COLO829 (cell line): ENCODE measurements around the gene XPR1.
A peak's percentile ranks its signal among the peaks of the same experiment; 100 is the strongest.
"Not testable (repeated sequence)": the region's sequence is repeated elsewhere in the genome, so short reads cannot be mapped to it uniquely, and the experiment has no call there.

Experiments used
- DNase-seq: peaks from one replicate; pipeline ENCODE4 v3.0.0; 2012; ENCODE audit warnings: low spot score

The XPR1 gene

DNA sequence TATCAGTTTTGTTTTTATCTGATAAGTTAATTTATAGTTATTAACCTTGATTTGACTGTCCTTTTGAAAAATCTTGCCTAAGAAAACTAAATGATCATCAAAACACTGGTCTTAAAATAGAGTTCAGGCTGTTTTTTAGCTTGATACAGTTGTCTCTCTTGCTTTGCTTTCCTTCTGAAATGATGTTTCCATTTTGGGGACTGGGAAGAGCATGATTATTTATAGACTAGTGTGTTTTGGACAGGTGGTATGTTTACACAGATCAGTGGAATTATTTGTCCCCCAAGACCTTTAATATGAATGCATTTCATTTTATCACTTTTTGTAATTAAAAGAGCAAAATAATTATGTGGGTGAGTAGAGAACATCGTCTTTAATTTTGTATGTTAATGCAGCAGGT lies 90.8 kb downstream of the XPR1 start:
- no peak for DNase-seq

DNA sequence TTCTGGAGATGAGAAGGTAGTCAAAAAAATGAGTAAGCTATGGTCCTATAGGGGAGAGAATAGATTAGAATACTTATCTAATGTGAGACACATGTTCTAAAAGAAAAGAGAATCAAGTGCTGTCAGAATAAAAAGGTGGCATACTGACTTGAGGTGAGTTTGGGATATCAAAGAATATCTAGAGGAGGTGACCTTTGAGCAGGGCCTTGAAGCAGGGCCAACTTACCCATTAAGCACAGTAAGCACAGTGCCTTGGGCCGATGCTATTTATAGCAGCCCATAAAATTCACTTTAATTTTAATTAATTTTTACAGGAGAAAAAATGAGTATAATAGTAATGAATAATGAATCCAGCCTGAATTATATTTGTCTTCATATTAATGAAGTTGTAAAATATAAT lies 92.2 kb downstream of the XPR1 start:
- no peak for DNase-seq

DNA sequence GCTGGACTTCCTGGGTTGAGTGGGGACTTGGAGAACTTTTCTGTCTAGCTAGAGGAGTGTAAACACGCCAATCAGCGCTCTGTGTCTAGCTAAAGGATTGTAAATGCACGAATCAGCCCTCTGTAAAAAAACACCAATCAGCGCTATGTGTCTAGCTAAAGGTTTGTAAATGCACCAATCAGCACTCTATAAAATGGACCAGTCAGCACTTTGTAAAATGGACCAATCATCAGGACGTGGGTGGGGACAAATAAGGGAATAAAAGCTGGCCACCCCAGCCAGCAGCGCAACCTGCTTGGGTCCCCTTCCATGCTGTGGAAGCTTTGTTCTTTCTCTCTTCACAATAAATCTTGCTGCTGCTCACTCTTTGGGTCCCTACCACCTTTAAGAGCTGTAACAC lies 94.2 kb downstream of the XPR1 start:
- not testable (repeated sequence) for DNase-seq

DNA sequence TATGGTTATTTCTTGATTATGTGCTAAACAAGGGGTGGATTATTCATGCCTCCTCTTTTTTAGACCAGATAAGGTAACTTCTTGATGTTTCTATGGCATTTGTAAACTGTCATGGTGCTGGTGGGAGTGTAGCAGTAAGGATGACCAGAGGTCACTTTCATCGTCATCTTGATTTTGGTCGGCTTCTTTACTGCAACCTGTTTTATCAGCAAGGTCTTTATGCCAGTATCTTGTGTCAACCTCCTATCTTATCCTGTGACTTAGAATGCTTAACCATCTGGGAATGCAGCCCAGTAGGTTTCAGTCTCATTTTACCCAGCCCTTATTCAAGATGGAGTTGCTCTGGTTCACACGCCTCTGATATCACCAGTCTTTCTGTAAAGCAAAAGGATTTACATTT lies 95.9 kb downstream of the XPR1 start:
- not testable (repeated sequence) for DNase-seq

DNA sequence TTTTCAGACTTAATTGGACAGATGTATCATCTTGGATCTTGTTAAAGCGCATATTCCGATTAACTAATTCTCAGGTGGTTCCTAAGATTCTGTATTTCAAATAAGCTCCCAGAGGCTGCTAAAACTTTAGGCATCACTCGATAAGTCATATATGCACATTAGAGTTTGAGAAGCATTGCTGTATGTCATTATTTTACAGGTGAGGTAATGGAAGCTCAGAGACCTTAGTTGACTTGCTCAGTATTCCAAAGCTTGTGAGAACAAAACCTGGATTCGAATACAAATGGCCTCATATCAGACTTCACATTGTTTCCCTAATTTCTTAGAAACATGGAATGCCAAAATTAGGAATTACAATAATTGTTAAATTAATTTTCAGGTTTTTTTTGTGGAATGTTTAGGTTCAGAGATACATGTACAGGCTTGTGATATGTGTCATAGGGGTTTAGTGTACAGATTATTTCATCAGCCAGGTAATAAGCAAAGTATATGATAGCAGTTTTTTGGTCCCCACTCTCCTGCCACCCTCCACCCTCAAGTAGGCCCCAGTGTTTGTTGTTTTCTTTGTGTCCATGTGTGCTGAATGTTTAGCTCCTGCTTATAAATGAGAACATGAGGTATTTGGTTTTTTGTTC lies 96.8 kb downstream of the XPR1 start:
- no peak for DNase-seq

DNA sequence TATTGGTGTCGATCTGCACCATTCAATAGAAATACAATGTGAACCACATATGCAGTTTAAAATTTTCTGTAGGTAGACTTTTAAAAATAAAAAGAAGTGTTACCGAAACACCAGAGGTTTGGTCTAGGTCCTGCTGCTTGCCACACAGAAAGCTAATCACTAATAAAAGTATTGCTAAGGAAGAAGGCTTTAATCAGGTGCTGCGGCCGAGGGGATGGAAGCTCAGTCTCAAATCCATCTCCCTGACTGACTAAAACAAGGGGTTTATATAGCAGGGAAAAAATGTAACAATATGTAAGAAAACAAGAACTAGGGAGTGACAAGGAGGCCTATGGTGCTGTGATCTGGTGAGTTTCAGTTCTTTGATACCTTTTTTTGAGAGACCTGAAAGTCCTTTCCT lies 99.3 kb downstream of the XPR1 start:
- no peak for DNase-seq

DNA sequence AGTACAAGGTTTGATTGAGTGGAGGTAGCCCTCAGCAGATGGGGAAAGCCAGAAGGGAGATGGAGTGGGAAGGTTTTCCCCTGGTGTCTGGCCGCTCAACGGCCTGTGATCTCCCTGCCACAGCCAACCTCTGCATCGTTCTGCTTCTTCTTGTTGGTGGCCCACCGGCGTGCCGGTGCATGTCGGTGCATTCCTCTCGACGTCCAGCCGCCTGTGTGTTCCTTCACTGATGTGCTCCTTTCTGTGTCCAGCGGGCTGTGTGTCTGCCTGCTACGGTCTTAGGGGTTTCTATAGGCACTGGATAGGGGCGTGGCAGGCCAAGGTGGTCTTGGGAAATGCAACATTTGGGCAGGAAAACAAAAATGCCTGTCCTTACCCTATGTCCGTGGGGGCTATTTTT lies 101.0 kb downstream of the XPR1 start:
- no peak for DNase-seq

DNA sequence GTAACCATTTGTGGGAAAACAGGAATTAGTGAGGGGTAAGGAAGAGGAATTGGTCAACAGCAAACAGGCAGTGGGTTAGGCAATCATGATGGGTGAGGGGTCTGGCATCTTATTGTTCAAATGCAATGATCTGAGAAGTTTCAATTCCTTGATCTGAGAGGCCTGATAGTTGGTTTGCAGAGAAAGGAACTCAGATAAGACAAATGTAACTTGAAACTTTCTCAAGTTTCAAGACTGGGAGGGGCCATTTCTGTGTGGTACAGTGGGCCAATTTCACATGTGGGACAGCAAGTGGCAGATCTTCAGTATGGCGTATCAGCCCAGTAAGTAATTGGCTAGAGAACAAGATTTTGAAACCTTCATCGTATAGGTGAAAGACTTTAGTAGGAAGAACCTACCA lies 102.5 kb downstream of the XPR1 start:
- DNase-seq = no peak

DNA sequence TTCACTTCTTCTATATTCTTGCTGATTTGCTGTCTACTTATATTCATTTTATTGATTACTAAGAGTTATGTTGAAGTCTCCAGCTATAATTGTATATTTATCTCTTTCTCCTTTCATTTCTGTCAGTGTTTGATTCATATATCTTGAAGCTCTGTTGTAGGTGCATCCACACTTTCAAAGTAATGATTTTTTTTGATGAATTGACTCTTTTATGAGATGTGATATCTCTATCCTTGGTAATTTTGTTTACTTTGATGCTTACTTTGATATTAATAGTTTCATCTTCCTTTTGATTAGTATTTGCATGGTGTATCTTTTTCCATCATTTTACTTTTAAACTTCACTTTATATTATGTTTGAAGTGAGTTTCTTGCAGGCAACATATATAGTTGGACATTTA lies 110.8 kb downstream of the XPR1 start:
- no peak for DNase-seq

DNA sequence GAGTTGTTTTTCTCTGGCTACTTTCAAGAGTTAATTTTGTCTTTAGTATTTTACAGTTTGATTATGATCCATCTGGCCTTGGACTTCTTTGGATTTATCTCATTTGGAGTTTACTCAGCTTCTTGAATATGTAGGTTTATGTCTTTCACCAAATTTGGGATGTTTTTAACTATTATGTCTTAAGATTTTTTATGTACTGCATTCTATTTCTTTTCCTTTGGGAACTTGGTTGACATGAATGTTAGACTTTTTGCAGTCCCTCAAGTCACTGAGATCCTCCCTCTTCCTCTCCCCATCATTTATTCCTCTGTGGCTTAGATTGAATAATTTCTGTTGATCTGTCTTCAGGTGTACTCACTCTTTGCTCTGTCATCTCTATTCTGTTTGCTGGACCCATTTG lies 112.0 kb downstream of the XPR1 start:
- no peak for DNase-seq

DNA sequence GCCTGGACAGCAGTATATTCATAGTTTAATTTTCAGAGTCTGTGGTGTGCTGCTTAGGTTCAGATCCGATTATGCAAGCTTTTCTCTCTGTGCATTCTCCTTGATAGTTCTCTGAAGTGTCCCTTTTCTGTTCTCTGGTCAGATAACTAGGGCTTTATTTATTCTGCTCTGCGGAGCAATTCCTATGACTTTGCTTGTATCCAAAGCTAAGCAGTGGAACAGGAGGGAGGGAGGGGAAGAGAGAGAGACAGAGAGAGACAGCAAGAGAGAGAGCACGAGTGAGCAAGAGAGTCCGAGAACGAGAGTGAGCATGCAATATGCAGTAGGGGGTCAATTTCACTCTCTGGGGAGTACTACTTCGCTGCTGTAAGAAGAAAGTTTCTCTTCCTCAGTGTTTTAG lies 113.3 kb downstream of the XPR1 start:
- DNase-seq = no peak

DNA sequence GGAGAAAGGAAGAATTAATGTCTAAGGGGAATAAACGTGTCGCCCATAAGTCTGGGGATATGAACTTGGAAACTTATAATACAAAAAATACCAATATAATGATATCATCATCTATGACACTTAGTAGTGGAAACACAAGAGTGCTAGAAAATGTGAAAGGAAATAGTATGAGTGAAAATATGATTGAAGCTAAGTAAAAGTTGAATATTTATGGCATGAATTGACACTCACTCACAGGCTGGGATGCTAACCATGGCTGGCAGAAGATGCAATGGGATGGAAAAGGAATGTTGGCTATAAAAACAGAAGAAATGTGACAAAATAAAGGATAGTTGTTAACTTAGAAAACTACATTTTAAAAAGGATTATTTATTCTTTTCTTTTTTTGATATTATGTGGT lies 120.1 kb downstream of the XPR1 start:
- DNase-seq = no peak

DNA sequence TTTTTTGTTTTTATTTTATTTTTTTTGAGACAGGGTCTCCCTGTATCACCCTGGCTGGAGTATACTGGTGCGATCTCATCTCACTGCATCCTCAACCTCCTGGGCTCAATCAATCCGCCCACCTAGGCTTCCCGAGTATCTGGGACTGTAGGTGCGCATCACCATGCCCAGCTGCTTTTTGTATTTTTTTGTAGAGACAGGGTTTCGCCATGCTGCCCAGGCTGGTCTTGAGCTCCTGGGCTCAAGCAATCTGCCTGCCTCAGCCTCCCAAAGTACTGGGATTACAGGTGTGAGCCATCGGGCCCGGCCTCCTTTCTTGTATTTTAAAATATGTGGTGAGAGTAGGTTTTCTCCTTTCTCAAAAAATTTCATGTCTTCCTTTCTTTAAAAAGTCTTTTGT lies 122.6 kb downstream of the XPR1 start:
- no peak for DNase-seq

DNA sequence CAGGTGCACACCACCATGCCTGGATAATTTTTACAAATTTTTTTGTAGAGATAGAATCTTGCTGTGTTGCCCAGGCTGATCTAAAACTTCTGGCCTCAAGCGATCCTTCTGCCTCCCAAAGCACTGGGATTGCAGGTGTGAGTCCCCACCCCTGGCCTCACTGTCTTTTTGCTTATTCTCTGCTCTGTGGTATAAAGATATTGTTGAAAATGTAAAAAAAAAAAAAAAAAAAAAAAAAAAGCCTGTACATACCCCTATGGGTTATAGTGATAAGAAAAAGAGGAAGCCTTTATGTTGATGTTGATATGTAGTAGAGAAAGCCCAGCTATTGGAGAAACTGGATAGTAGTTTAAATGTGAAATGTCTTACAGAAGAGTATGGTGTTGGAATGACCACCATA lies 125.8 kb downstream of the XPR1 start:
- no peak for DNase-seq

DNA sequence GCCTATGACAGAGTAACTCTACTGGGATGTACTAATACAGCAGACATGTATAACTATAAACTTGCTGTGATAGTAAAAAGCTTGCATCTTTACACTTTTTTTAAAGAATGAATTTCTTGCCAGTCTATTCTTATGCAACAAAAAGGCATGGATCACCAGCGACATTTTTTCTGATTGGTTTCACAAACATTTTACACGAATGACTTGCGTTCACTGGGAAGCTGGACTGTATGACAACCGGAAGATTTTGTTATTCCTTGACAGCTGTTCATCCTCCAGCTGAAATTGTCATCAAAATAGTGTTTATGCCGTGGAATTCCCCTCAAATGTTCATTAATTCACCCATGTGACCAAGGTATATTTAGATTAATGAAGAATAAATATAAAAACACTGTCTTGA lies 131.0 kb downstream of the XPR1 start:
- DNase-seq = no peak

DNA sequence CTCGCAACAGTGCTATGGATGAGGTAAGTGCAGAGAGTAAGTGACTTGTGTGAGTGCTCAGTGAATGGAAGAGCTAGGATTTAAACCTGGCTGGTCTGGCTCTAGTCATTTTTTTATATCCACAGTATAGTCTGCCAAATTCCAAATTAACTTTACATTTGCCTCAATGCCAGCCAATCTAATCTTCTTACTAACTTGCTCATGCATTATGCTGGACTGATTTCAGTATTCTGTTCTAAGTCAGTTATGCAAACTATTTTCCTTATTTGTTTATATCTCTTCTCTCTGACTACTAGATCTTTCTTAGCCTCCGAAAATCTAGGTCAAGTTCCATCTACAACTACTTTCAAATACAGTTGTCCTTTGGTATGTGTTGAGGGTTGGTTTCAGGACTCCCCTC lies 133.3 kb downstream of the XPR1 start:
- no peak for DNase-seq

DNA sequence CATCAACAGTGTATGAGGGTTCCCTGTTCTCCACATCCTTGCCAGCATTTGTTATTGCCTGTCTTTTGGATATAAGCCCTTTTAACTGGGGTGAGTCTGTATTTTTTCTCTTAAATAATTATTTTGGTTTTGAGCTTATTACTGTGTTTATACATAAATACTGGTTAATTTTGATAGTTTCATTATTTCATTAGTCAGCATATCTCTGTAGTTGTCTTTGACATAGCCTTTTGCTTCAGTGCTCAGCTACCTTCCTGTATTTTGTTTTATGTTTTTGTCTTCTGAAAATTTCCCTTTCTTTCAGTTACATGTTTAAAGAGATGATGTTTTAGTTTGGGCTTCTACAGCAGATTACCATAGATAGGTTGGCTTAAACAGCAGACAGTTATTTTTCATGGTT lies 138.1 kb downstream of the XPR1 start:
- DNase-seq = no peak

DNA sequence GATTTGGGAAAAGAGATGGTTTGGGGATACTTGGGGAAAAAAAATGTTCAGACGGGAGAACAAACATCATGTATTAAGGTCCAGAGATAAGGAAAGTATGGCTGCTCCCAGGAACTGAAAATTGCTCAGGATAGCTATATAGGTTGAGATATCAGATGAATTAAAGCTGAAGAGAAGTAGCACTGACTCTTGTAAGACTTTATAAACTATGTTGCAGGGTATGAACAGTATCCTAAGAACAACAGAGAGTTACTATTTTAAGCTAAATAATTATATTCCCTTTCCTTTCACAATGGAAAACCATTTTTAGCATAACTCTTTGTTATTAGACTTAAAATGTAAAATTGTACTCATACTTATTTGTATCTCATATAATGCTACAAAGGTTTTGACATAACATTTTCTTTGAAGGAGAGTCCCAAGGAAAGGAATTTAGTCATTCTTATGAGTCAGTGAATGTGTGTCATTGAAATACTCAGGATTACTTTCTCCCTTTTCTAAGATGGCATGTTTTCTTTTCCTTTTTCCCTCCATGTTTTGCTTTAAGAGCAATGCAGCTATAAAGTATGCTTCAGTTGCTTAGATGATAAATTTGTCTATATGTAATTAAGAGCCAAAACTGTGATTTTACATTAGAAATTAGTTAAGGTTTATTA lies 141.5 kb downstream of the XPR1 start:
- DNase-seq = peak; percentile 8

DNA sequence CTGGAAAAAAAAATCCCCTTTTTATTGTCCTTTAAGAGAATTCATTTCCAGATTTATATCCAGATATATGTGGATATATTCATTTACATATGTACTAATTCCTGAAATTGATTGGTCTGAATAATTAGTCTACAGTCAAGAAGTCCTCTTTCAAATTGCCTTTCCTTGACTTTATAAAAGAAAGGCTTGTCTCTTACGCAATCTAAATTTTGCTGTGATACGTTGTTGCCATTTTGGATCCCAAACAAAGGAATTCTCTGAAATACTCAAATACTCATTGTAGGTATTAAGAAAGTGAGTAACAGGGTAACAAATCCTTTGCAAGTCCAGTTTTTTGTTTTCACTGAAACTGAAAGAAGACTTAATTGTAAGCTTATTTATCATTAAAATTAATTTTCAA lies 144.0 kb downstream of the XPR1 start:
- DNase-seq = no peak

DNA sequence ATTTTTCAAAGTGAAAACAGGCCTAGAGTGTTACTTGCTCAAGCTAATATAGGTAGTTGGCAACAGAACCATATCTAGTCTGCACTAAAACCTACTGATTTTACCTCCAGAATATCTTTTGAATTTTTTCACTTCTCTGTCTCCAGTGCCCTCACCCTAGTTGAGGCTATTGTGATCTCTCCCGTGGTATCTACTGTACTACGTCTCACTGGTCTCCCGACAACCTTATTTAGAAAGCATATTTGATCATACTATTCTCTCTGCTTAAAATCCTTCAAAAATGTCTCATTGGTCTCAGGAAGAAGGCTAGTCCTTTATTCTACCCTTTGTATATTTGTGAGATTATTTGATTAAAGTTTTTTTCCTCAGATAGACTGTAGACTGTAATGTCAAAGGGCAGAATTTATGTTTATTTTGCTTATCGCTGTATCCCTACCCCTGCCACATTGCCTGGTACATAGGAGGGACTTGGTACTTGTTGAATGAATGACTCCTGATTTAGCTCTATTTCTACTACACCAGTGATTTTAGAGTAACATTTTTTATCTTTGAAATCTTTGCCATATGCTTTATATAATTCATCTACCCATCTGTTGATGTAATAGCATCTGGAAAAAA lies 145.4 kb downstream of the XPR1 start:
- no peak for DNase-seq

DNA sequence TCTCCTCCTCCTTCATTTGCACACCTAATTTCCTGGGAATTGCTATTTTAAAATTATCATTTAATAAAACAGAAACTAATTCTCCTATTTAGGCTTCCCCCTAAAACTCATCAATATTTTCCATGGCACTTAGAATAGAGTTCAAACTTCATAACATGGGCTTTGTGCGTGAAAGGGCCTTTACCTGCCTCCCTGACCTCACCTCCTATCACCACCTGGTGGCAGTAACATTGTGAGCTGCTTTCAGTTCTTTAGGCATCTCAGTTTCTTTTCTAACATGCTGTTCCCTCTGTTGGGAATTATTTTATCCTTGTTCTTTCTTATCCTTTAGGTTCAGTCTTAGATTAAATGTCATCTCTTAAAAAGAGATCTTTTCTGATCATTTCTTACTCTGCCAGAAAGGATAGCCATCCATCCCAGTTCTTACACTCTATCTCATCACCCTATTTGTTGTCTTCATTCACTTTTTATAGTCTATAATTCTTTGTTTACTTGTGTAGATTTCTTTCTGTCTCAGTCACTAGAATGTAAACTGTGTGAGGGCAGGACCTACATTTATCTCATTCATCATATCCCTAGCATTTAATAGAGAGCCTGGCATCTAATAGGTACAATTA lies 147.1 kb downstream of the XPR1 start:
- no peak for DNase-seq

DNA sequence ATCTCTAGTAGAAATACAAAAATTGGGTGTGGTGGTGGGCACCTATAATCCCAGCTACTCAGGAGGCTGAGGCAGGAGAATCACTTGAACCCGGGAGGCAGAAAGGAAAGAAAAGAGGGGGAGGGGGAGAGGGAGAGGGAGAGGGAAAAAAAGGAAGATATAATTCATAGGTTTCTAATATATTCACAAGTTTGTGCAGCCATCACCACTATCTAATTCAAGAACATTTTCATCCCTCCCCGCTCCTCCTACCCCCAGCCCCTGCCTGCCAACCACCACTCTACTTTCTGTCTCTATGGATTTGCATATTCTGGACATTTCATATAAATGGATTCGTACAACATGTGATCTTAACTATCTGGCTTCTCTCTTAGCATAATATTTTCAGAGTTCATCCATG lies 147.8 kb downstream of the XPR1 start:
- no peak for DNase-seq

DNA sequence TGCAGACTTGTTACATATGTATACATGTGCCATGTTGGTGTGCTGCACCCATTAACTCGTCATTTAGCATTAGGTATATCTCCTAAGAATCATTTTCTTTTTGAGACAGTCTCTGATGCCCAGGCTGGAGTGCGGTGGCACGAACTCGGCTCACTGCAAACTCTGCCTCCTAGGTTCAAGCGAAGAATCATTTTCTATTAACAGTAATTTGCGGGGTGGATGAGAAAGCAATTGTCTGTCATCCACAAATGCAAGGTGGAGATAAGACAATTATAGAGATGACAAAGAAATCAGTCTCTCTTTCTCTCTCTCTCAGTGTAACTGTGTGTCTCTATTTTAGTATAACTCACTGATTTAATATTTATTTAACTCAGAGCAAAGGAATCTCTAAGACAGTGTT lies 149.9 kb downstream of the XPR1 start:
- DNase-seq = no peak

DNA sequence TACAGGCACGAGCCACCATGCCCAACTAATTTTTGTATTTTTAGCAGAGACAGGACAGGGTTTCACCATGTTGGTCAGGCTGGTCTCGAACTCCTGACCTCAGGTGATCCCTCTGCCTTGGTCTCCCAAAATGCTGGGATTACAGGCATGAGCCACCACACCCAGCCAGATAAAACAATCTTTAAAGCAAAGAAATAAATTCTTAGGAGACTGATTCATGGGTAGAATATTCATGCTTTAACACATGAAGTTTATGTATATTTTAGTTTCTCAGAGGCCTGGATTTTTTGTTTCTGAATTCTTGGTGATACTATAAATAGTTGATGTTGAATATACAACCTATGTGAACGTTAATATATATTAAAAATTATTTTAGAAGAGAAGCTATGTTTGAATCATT lies 153.5 kb downstream of the XPR1 start:
- DNase-seq = no peak
